OCI-LY1 (cell line): ENCODE measurements around the gene IRF1.

Experiments used
- EZH2 ChIP-seq: fragments of 200-600 bp; sonication (generic), shearing (Covaris generic); IDR thresholded peaks from 2 replicates; pipeline ENCODE4 v1.8.0; 2017; ENCODE audit warnings: borderline replicate concordance, mixed run types, mild to moderate bottlenecking, antibody characterized with exemption, low read length, moderate library complexity, mixed read lengths
- TF ChIP-seq, protein P1 (sequence below): fragments of 200-600 bp; sonication (generic), shearing (Covaris generic); IDR thresholded peaks from 2 replicates; pipeline ENCODE4 v1.5.1; 2017; ENCODE audit warnings: mild to moderate bottlenecking, antibody characterized with exemption, low read length, moderate library complexity, mixed read lengths

DNA sequence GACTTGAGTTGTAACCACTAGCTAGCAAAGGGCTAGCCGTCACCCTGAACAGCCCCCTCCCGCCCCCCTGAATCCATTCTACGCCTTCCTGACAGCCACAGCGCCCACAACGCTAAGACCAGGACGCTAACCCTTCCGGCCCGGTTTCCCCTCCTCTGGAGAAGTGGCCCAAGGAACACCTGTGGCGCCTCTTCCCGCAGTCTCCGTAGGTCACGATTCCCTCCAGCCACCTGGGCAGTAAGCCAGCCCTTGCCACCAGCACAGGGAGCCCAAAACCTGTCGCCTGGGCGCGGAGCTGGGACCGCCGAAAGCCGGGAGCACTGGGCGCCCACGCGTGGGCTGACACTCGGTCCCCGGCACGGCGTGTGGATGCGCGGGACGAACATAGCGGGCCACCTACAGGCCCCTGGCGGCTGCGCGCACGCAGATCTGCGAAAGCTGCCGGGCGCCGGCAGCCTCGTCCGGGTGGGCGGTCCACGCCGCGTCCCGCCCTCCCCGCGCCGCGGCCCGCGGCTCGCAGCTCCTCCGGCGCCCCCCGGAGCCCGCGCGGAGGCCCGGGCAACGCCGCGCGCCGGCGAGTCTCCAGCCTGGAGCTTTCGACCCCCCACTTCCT lies 596 bp downstream of the IRF1 start:
- TF ChIP-seq, protein P1, sequence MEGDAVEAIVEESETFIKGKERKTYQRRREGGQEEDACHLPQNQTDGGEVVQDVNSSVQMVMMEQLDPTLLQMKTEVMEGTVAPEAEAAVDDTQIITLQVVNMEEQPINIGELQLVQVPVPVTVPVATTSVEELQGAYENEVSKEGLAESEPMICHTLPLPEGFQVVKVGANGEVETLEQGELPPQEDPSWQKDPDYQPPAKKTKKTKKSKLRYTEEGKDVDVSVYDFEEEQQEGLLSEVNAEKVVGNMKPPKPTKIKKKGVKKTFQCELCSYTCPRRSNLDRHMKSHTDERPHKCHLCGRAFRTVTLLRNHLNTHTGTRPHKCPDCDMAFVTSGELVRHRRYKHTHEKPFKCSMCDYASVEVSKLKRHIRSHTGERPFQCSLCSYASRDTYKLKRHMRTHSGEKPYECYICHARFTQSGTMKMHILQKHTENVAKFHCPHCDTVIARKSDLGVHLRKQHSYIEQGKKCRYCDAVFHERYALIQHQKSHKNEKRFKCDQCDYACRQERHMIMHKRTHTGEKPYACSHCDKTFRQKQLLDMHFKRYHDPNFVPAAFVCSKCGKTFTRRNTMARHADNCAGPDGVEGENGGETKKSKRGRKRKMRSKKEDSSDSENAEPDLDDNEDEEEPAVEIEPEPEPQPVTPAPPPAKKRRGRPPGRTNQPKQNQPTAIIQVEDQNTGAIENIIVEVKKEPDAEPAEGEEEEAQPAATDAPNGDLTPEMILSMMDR = no peak; the same call in 1 of the 2 replicates
- TF ChIP-seq EZH2 = no peak
